ENCODE data around the gene FBXO31. TPM values are rescaled to one million over a fixed set of nuclear protein-coding genes. Genes with fewer than 3 reads are reported as not detected.

Gene FBXO31
- total RNA-seq, 2 donors from 2014 or later = 18.6 to 22.1 TPM

DNA sequence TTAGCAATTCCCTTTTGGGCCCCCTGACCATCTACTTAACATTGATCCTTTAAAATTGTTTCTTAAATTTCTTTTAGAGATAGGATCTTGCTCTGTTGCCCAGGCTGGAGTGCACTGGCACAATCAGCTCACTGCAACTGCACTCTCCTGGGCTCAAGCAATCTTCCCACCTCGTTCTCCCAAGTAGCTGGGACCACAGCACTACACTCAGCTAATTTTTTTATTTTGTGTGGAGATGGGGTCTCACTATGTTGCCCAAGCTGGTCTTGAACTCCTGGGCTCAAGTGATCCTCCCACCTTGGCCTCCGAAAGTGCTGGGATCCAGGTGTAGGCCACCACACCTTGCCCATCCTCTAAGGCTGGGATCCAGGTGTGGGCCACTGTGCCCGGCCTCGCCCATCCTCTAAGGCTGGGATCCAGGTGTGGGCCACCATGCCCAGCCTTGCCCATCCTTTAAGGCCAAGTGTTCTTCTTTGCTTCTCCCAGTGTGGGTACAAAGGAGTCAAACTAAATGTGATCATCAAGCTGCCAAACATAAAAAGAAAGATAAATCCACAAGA is 79.5 kb downstream of the FBXO31 start:
- H3K4me3 ChIP-seq (ENCODE audit: low read length) = no peak overlapping the region
- no peak overlapping the region for H3K27ac Mint-ChIP-seq
- H3K9ac ChIP-seq (ENCODE audit: extremely low read depth, low read length, poor library complexity, severe bottlenecking) = no peak overlapping the region
- no peaks in the 10 kb centered on the region for H3K27me3 ChIP-seq (ENCODE audit: control insufficient read depth, insufficient read depth, low read length, poor library complexity, severe bottlenecking)
- WGBS, 2 experiments (ENCODE audit: insufficient coverage in 1 of 2, insufficient read length in 1 of 2) = 91 to 97% methylated on average over 3 to 4 of the region's 4 CpGs
- H3K36me3 ChIP-seq (ENCODE audit: control insufficient read depth, insufficient read depth, low read length) = no peaks in the 10 kb centered on the region
- no peak overlapping the region for H3K27ac ChIP-seq (ENCODE audit: low read depth, low read length)
- no peak overlapping the region for H3K4me3 Mint-ChIP-seq
- H3K4me1 ChIP-seq (ENCODE audit: control insufficient read depth, insufficient read depth, low read length) = no peaks in the 10 kb centered on the region
- peaks cover 10% of the 10 kb centered on the region for H3K4me1 Mint-ChIP-seq
- DNase-seq = no peak
- TF ChIP-seq, protein P1, sequence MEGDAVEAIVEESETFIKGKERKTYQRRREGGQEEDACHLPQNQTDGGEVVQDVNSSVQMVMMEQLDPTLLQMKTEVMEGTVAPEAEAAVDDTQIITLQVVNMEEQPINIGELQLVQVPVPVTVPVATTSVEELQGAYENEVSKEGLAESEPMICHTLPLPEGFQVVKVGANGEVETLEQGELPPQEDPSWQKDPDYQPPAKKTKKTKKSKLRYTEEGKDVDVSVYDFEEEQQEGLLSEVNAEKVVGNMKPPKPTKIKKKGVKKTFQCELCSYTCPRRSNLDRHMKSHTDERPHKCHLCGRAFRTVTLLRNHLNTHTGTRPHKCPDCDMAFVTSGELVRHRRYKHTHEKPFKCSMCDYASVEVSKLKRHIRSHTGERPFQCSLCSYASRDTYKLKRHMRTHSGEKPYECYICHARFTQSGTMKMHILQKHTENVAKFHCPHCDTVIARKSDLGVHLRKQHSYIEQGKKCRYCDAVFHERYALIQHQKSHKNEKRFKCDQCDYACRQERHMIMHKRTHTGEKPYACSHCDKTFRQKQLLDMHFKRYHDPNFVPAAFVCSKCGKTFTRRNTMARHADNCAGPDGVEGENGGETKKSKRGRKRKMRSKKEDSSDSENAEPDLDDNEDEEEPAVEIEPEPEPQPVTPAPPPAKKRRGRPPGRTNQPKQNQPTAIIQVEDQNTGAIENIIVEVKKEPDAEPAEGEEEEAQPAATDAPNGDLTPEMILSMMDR (conservative IDR thresholded peaks at IDR 0.05) = no peak
- H3K9me3 ChIP-seq (ENCODE audit: control insufficient read depth, low read length) = peaks cover 7% of the 10 kb centered on the region
- peaks cover 7% of the 10 kb centered on the region for H3K36me3 Mint-ChIP-seq (ENCODE audit: low read depth)
- H3K27me3 Mint-ChIP-seq (ENCODE audit: insufficient read depth) = no peaks in the 10 kb centered on the region
- peaks cover 7% of the 10 kb centered on the region for H3K9me3 Mint-ChIP-seq

- no peaks in the 10 kb centered on the region for H3K27me3 ChIP-seq (ENCODE audit: control insufficient read depth, insufficient read depth, low read length, poor library complexity, severe bottlenecking)
- no peak overlapping the region for H3K27ac Mint-ChIP-seq
Measured at GRCh38 chr16:87303431-87303930, 80.1 kb downstream of the FBXO31 start.

GRCh38 chr16:87298857-87299465 is 84.6 kb downstream of the FBXO31 start:
- 89 to 94% methylated on average over 4 to 13 of the region's 13 CpGs for WGBS, 2 experiments (ENCODE audit: insufficient coverage in 1 of 2, insufficient read length in 1 of 2)
- peaks cover 6% of the 10 kb centered on the region for H3K36me3 Mint-ChIP-seq (ENCODE audit: low read depth)

More at GRCh38 chr16:87303431-87303930, 80.1 kb downstream of the FBXO31 start:
- H3K4me1 ChIP-seq (ENCODE audit: control insufficient read depth, insufficient read depth, low read length) = no peaks in the 10 kb centered on the region
- no peak overlapping the region for H3K4me3 Mint-ChIP-seq
- no peaks in the 10 kb centered on the region for H3K27me3 Mint-ChIP-seq (ENCODE audit: insufficient read depth)
- H3K9ac ChIP-seq (ENCODE audit: extremely low read depth, low read length, poor library complexity, severe bottlenecking) = no peak overlapping the region
- H3K4me3 ChIP-seq (ENCODE audit: low read length) = no peak overlapping the region
- peaks cover 10% of the 10 kb centered on the region for H3K4me1 Mint-ChIP-seq
- peaks cover 1% of the 10 kb centered on the region for H3K9me3 Mint-ChIP-seq
- peaks cover 1% of the 10 kb centered on the region for H3K9me3 ChIP-seq (ENCODE audit: control insufficient read depth, low read length)
- TF ChIP-seq, protein P1 (conservative IDR thresholded peaks at IDR 0.05) = no peak
- H3K36me3 ChIP-seq (ENCODE audit: control insufficient read depth, insufficient read depth, low read length) = no peaks in the 10 kb centered on the region
- peaks cover 1% of the 10 kb centered on the region for H3K36me3 Mint-ChIP-seq (ENCODE audit: low read depth)
- no peak for DNase-seq
- no peak overlapping the region for H3K27ac ChIP-seq (ENCODE audit: low read depth, low read length)
- 94 to 96% methylated on average over 2 to 7 of the region's 7 CpGs for WGBS, 2 experiments (ENCODE audit: insufficient coverage in 1 of 2, insufficient read length in 1 of 2)

More at GRCh38 chr16:87298857-87299465, 84.6 kb downstream of the FBXO31 start:
- Histone ChIP-seq H3K27me3 (ENCODE audit: control insufficient read depth, insufficient read depth, low read length, poor library complexity, severe bottlenecking) (no peaks in the 10 kb centered on the region), H3K4me3 (ENCODE audit: low read length) (no peak overlapping the region), H3K4me1 (ENCODE audit: control insufficient read depth, insufficient read depth, low read length) (no peaks in the 10 kb centered on the region), H3K27ac (ENCODE audit: low read depth, low read length) (no peak overlapping the region), H3K9me3 (ENCODE audit: control insufficient read depth, low read length) (no peaks in the 10 kb centered on the region), H3K36me3 (ENCODE audit: control insufficient read depth, insufficient read depth, low read length) (no peaks in the 10 kb centered on the region), H3K9ac (ENCODE audit: extremely low read depth, low read length, poor library complexity, severe bottlenecking) (no peak overlapping the region)
- H3K4me3 Mint-ChIP-seq = no peak overlapping the region
- peaks cover 1% of the 10 kb centered on the region for H3K4me1 Mint-ChIP-seq
- DNase-seq = no peak
- TF ChIP-seq, protein P1 (conservative IDR thresholded peaks at IDR 0.05) = no peak
- H3K9me3 Mint-ChIP-seq = no peaks in the 10 kb centered on the region
- H3K27me3 Mint-ChIP-seq (ENCODE audit: insufficient read depth) = no peaks in the 10 kb centered on the region
- no peak overlapping the region for H3K27ac Mint-ChIP-seq

All from endodermal cell (in vitro differentiated cells).